HL-60 (cell line): ENCODE data around the gene WWC1.

ENCODE experiments used
- DNase-seq, 2 experiments: peaks; one replicate each; pipeline ENCODE4 v3.0.0-alpha.2; 2010 to 2020; ENCODE audit warnings: low read depth in 1 of 2, low spot score in 1 of 2
- H3K27ac ChIP-seq: fragments of 250-450 bp; sonication (Bioruptor Pico); replicated peaks from 2 replicates; pipeline ENCODE4 v1.5.1; 2020; ENCODE audit warnings: mild to moderate bottlenecking, moderate library complexity
- H3K27me3 ChIP-seq: fragments of 250-450 bp; sonication (Bioruptor Pico); 2 replicates; pipeline ENCODE4 v1.5.1; 2021; ENCODE audit warnings: mild to moderate bottlenecking, moderate library complexity; ENCODE audit not compliant: insufficient read depth, poor library complexity, severe bottlenecking
- H3K4me3 ChIP-seq: replicated peaks from 2 replicates; pipeline ENCODE4 v1.5.1; 2011; ENCODE audit warnings: mild to moderate bottlenecking, control low read depth, low read length; ENCODE audit not compliant: insufficient read depth
- CTCF ChIP-seq: IDR thresholded peaks from one replicate; pipeline ENCODE4 v1.5.1; 2011; ENCODE audit warnings: low read length, control low read depth, inconsistent platforms; ENCODE audit not compliant: insufficient read depth
- GABPA ChIP-seq: IDR thresholded peaks from 2 replicates; pipeline ENCODE4 v1.6.1; 2012; ENCODE audit warnings: low read depth
- POLR2AphosphoS5 ChIP-seq: IDR thresholded peaks from 2 replicates; pipeline ENCODE4 v1.6.1; 2012; ENCODE audit warnings: low read depth
- SPI1 ChIP-seq: IDR thresholded peaks from 2 replicates; pipeline ENCODE4 v1.6.1; 2012; ENCODE audit warnings: low read depth, mild to moderate bottlenecking, borderline replicate concordance
- TF ChIP-seq, protein P1 (sequence below): IDR thresholded peaks from 2 replicates; pipeline ENCODE4 v1.6.1; 2012; ENCODE audit warnings: low read depth; ENCODE audit not compliant: insufficient replicate concordance

The WWC1 gene

GRCh38 chr5:168486136-168486879 lies 194.9 kb downstream of the WWC1 start, which contains the start of gene RARS1:
Gene RARS1, plus strand, starts transcription at chr5:168486471. Its CDS starts 28 bp downstream, at chr5:168486499.
- Histone ChIP-seq H3K4me3 (peak within 1 kb of the TSS; percentile 100), H3K27me3 (no peaks in the 10 kb centered on the region), H3K27ac (peak within 1 kb of the TSS; percentile 48)
- DNase-seq: peak; percentile 85 to 93
- peak; percentile 97 for TF ChIP-seq CTCF
- TF ChIP-seq SPI1: no peak
- peak; percentile 100 for TF ChIP-seq GABPA
- TF ChIP-seq, protein P1, sequence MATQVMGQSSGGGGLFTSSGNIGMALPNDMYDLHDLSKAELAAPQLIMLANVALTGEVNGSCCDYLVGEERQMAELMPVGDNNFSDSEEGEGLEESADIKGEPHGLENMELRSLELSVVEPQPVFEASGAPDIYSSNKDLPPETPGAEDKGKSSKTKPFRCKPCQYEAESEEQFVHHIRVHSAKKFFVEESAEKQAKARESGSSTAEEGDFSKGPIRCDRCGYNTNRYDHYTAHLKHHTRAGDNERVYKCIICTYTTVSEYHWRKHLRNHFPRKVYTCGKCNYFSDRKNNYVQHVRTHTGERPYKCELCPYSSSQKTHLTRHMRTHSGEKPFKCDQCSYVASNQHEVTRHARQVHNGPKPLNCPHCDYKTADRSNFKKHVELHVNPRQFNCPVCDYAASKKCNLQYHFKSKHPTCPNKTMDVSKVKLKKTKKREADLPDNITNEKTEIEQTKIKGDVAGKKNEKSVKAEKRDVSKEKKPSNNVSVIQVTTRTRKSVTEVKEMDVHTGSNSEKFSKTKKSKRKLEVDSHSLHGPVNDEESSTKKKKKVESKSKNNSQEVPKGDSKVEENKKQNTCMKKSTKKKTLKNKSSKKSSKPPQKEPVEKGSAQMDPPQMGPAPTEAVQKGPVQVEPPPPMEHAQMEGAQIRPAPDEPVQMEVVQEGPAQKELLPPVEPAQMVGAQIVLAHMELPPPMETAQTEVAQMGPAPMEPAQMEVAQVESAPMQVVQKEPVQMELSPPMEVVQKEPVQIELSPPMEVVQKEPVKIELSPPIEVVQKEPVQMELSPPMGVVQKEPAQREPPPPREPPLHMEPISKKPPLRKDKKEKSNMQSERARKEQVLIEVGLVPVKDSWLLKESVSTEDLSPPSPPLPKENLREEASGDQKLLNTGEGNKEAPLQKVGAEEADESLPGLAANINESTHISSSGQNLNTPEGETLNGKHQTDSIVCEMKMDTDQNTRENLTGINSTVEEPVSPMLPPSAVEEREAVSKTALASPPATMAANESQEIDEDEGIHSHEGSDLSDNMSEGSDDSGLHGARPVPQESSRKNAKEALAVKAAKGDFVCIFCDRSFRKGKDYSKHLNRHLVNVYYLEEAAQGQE: peak; percentile 86
- TF ChIP-seq POLR2AphosphoS5: peak; percentile 97

DNA sequence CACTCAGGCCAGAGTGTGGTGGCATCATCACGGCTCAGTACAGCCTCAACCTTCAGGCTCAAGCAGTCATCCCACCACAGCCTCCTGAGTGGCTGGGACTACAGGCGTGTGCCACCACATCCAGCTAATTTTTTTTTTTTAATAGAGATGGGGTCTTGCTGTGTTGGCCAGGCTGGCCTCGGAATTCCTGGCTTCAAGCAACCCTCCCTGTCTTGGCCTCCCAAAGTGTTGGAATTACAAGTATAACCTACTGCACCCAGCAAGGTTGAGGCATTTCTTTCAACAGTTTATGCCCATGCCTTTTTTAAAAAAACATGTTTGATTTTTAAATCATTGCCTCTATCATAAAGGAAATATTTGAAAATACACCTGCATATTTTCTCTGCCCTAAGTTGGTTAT lies 197.6 kb downstream of the WWC1 start:
- Histone ChIP-seq H3K4me3 (no peak overlapping the region), H3K27me3 (no peaks in the 10 kb centered on the region), H3K27ac (no peak overlapping the region)
- TF ChIP-seq, protein P1: no peak
- TF ChIP-seq GABPA: no peak
- TF ChIP-seq SPI1: no peak
- TF ChIP-seq POLR2AphosphoS5: no peak
- TF ChIP-seq CTCF: no peak
- DNase-seq: no peak

DNA sequence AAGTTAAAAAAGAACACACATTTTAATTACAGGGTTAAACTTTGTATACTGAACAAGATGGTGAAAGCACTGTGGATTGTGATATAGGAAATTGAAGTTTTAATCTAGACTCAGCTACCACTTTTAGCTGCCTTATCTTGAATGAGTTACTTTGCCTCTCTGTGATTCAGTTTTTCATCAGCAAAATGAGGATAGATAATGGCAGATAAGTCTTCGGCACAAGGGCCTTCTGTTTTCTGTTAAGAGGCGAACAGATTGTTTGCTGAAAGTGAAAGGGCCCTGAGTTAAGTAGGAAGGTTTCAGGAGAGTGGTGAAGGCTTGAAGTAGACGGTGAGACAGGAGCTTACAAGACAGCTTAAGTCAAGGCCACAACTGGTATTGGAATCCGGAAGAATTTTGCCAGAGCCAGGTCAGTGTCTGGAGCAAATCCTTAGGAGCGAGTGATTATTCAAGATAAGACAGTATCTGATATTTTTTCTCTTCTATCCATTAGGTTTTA lies 202.7 kb downstream of the WWC1 start:
- H3K27me3 ChIP-seq: no peaks in the 10 kb centered on the region
- H3K4me3 ChIP-seq: no peak overlapping the region
- no peak for DNase-seq
- no peak overlapping the region for H3K27ac ChIP-seq
- TF ChIP-seq GABPA: no peak
- TF ChIP-seq POLR2AphosphoS5: no peak
- TF ChIP-seq, protein P1: no peak
- TF ChIP-seq SPI1: no peak
- TF ChIP-seq CTCF: no peak
